AG09319 (cell line): ENCODE data around the gene PROKR1.

Experiments used
- DNase-seq: peaks from one replicate; pipeline ENCODE4 v3.0.0-alpha.2; 2010; ENCODE audit warnings: low read depth; ENCODE audit errors: extremely low read depth
- CTCF ChIP-seq: IDR thresholded peaks from 2 replicates; pipeline ENCODE4 v1.5.1; 2011; ENCODE audit warnings: low read depth, mild to moderate bottlenecking, inconsistent platforms, low read length, moderate library complexity

Gene PROKR1

GRCh38 chr2:68653538-68653982, 10.2 kb downstream of the PROKR1 start:
- no peak for DNase-seq
- no peak for TF ChIP-seq CTCF

- TF ChIP-seq CTCF, result no peak
These were observed 14.9 kb downstream of the PROKR1 start for GRCh38 chr2:68658266-68658665.

GRCh38 chr2:68659081-68659480, 15.7 kb downstream of the PROKR1 start:
- no peak for DNase-seq
- no peak for TF ChIP-seq CTCF

More at GRCh38 chr2:68658266-68658665, 14.9 kb downstream of the PROKR1 start:
- no peak for DNase-seq

GRCh38 chr2:68660658-68661057, 17.3 kb downstream of the PROKR1 start:
- no peak for TF ChIP-seq CTCF
- DNase-seq, result no peak

GRCh38 chr2:68662466-68662865, 19.1 kb downstream of the PROKR1 start:
- TF ChIP-seq CTCF, result no peak
- DNase-seq, result no peak

- no peak for DNase-seq
- TF ChIP-seq CTCF, result no peak
These were observed 20.2 kb downstream of the PROKR1 start for GRCh38 chr2:68663371-68664156.

- DNase-seq, result no peak
- no peak for TF ChIP-seq CTCF
These were observed 24.0 kb downstream of the PROKR1 start for GRCh38 chr2:68667371-68667770.
